PC-9 (cell line): ENCODE results near the gene PRCD. TPM values are rescaled to one million over a fixed set of nuclear protein-coding genes. Genes with fewer than 3 reads are reported as not detected.

Experiments used
- BruUV-seq: library from RNA; stranded (reverse); fragments of 400-500 nt; replicated peaks from 2 replicates; lab custom pipeline; 2021; lab: Mats Ljungman, UMichigan
- CTCF ChIA-PET: fragments of 300-600 bp; sonication (Branson Sonifier 250); formaldehyde crosslinking; loops from one replicate; lab custom pipeline; 2022; ENCODE audit warnings: antibody characterized with exemption; lab: Charles Lee
- POLR2A ChIA-PET: fragments of 300-600 bp; sonication (Branson Sonifier 250); formaldehyde crosslinking; loops from one replicate; lab custom pipeline; 2022; ENCODE audit warnings: antibody characterized with exemption; ENCODE audit not compliant: unreplicated experiment; lab: Charles Lee
- DNase-seq, 2 experiments: peaks; one replicate each; pipeline versions ENCODE4 v3.0.0 to v3.0.0-alpha.2; 2015 to 2022; ENCODE audit warnings: mixed read lengths in 1 of 2
- H2AFZ ChIP-seq: fragments of 200-600 bp; sonication (generic); 2 replicates; pipeline ENCODE4 v1.8.1; 2017; ENCODE audit warnings: antibody characterized with exemption
- H3F3A ChIP-seq: fragments of 200-600 bp; sonication (generic); 2 replicates; pipeline ENCODE4 v1.8.1; 2017; ENCODE audit warnings: antibody characterized with exemption, mild to moderate bottlenecking, low read depth; ENCODE audit not compliant: insufficient read depth
- H3K27ac ChIP-seq: fragments of 200-600 bp; sonication (generic); 2 replicates; pipeline ENCODE4 v1.6.1; 2016; ENCODE audit warnings: mixed run types
- H3K27me3 ChIP-seq: fragments of 200-600 bp; sonication (generic); 2 replicates; pipeline ENCODE4 v1.6.1; 2016; ENCODE audit warnings: low read depth, mixed run types; ENCODE audit not compliant: insufficient read depth
- H3K36me3 ChIP-seq: fragments of 200-600 bp; sonication (generic); 2 replicates; pipeline ENCODE4 v1.6.1; 2016; ENCODE audit warnings: low read depth, mixed run types
- H3K4me1 ChIP-seq: fragments of 200-600 bp; sonication (generic); replicated peaks from 2 replicates; pipeline ENCODE4 v1.6.1; 2016; ENCODE audit warnings: mixed run types; ENCODE audit not compliant: insufficient read depth
- H3K4me2 ChIP-seq: fragments of 200-600 bp; sonication (generic); 2 replicates; pipeline ENCODE4 v1.6.1; 2017; ENCODE audit warnings: mixed run types
- H3K4me3 ChIP-seq: fragments of 200-600 bp; sonication (generic); 2 replicates; pipeline ENCODE4 v1.6.1; 2016; ENCODE audit warnings: mixed run types
- H3K79me2 ChIP-seq: fragments of 200-600 bp; sonication (generic); 2 replicates; pipeline ENCODE4 v1.6.1; 2017; ENCODE audit warnings: low read depth, mixed run types
- H3K9me2 ChIP-seq: fragments of 200-600 bp; sonication (generic); 2 replicates; pipeline ENCODE4 v1.8.1; 2017; ENCODE audit warnings: mild to moderate bottlenecking; ENCODE audit not compliant: insufficient read depth
- H3K9me3 ChIP-seq: fragments of 200-600 bp; sonication (generic); 2 replicates; pipeline ENCODE4 v1.8.1; 2016; ENCODE audit warnings: low read depth; ENCODE audit not compliant: insufficient read depth
- H4K20me1 ChIP-seq: fragments of 200-600 bp; sonication (generic); 2 replicates; pipeline ENCODE4 v1.8.1; 2017; ENCODE audit not compliant: insufficient read depth
- EZH2 ChIP-seq: fragments of 200-600 bp; sonication (generic); IDR thresholded peaks from 2 replicates; pipeline ENCODE4 v1.8.0; 2017; ENCODE audit warnings: antibody characterized with exemption, low read depth
- intact Hi-C: fragments of 100-400 bp; cut with micrococcal nuclease; formaldehyde crosslinking; loops from one replicate; pipeline ENCODE4 v1.10.0; 2022; ENCODE audit not compliant: unreplicated experiment
- total RNA-seq: library from RNA; stranded (reverse); gene quantifications from 2 replicates; pipeline ENCODE4 v1.2.3, GENCODE V29; 2021
- TF ChIP-seq, protein P1 (sequence below): fragments of 200-600 bp; sonication (generic); conservative IDR thresholded peaks from 2 replicates; pipeline ENCODE4 v1.6.1; 2017; ENCODE audit warnings: mixed run types, antibody characterized with exemption, mild to moderate bottlenecking, moderate library complexity

The PRCD gene
- total RNA-seq, 1 experiment from 2014 or later: 2.7 TPM

DNA sequence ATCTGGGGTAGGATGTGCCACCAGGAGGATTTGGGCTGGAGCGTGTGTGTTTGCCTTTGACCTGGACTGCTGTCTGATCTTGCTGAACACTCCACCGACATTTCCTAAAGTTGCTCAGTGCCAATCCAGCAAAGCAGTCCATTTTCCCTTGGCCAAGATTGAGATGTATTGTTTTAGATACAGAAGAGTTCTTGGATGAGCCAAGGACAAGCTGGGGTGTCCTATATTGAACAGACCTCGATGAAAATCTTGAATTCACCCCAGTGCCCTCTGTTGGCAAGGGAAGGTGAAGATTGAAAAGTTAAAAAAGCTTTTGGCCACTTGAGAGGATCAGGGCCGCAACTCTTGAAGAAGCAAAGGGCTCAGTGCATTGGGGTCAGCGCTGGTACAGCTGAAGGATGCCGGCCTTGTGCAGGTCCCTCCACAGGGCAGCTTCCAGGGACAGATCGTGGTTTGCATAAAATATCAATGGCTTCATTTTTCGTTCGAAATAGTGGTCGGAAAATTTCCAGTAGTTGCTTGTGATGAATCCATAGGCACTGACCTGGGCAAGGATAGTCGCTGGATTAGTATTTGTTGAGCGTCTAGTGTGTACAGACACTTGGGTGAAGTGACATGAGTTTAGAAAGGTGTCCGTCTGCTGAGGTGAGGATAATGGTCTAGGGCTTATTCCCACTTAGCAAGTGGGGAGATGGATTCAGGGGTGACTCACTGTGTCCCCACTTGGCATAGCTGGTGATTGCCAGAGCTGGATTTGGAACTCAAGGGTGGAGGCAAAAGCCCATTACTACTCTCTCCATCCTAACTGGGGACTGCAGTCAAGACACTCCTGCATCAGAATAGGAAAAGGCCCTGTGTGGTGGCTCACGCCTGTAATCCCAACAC is 26.1 kb downstream of the PRCD start:
- H3K4me3 ChIP-seq: no peak overlapping the region
- TSS peak; percentile 29 for BruUV-seq
- no peak overlapping the region for H3K27ac ChIP-seq
- intact Hi-C loops: no loop called here
- H3K79me2 ChIP-seq: peaks cover 18% of the 10 kb centered on the region
- DNase-seq: no peak
- H3K9me2 ChIP-seq: no peaks in the 10 kb centered on the region
- no peak overlapping the region for H3K4me2 ChIP-seq
- peaks cover 31% of the 10 kb centered on the region for H4K20me1 ChIP-seq
- ChIA-PET POLR2A (interaction anchor here (0.6 to 0.7 kb wide), 3 partner anchors 58 to 91 kb away, joined by 3 to 6 read pairs (median 3); no protein-coding TSS in a partner anchor), CTCF (interaction anchor here (0.6 to 1.0 kb wide), 3 partner anchors 58 to 855 kb away, joined by 4 to 18 read pairs (median 4); no protein-coding TSS in a partner anchor)
- no peaks in the 10 kb centered on the region for H3K27me3 ChIP-seq
- TF ChIP-seq, protein P1, sequence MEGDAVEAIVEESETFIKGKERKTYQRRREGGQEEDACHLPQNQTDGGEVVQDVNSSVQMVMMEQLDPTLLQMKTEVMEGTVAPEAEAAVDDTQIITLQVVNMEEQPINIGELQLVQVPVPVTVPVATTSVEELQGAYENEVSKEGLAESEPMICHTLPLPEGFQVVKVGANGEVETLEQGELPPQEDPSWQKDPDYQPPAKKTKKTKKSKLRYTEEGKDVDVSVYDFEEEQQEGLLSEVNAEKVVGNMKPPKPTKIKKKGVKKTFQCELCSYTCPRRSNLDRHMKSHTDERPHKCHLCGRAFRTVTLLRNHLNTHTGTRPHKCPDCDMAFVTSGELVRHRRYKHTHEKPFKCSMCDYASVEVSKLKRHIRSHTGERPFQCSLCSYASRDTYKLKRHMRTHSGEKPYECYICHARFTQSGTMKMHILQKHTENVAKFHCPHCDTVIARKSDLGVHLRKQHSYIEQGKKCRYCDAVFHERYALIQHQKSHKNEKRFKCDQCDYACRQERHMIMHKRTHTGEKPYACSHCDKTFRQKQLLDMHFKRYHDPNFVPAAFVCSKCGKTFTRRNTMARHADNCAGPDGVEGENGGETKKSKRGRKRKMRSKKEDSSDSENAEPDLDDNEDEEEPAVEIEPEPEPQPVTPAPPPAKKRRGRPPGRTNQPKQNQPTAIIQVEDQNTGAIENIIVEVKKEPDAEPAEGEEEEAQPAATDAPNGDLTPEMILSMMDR: no peak
- TF ChIP-seq EZH2: no peak
- peaks cover 36% of the 10 kb centered on the region for H3F3A ChIP-seq
- H3K9me3 ChIP-seq: no peaks in the 10 kb centered on the region
- H2AFZ ChIP-seq: no peak overlapping the region
- H3K36me3 ChIP-seq: peaks cover 11% of the 10 kb centered on the region
- no peaks in the 10 kb centered on the region for H3K4me1 ChIP-seq

DNA sequence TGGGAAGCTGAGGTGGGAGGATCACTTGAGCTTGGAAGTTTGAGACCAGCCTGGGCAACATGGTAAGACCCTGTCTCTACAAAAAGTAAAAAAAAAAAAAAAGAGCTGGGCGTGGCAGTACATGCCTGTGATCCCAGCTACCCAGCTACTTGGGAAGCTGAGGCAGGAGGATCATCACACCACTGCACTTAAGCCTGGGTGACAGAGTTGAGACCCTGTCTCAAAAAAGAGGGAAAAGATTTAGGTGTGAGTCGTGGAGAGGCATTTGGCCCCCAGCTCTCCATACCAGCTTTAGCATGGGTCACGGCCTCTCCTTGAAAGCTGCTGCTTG is 26.7 kb downstream of the PRCD start:
- Histone ChIP-seq H3F3A (peaks cover 30% of the 10 kb centered on the region), H3K4me2 (no peak overlapping the region), H3K9me2 (no peaks in the 10 kb centered on the region), H3K4me3 (no peak overlapping the region), H3K9me3 (no peaks in the 10 kb centered on the region), H3K27ac (no peak overlapping the region), H3K36me3 (peaks cover 5% of the 10 kb centered on the region; the same call in 1 of the 2 replicates), H2AFZ (no peak overlapping the region), H3K27me3 (no peaks in the 10 kb centered on the region), H4K20me1 (peaks cover 25% of the 10 kb centered on the region), H3K79me2 (peaks cover 12% of the 10 kb centered on the region), H3K4me1 (no peaks in the 10 kb centered on the region)
- BruUV-seq: no TSS peak
- ChIA-PET POLR2A (interaction anchor here (0.6 to 0.7 kb wide), 3 partner anchors 58 to 65 kb away, joined by 3 to 6 read pairs (median 3); no protein-coding TSS in a partner anchor), CTCF (interaction anchor here (0.6 kb wide), 2 partner anchors 235 to 854 kb away, joined by 4 to 18 read pairs; no protein-coding TSS in a partner anchor)
- intact Hi-C loops: no loop called here
- DNase-seq: no peak
- TF ChIP-seq EZH2: no peak
- TF ChIP-seq, protein P1: no peak

DNA sequence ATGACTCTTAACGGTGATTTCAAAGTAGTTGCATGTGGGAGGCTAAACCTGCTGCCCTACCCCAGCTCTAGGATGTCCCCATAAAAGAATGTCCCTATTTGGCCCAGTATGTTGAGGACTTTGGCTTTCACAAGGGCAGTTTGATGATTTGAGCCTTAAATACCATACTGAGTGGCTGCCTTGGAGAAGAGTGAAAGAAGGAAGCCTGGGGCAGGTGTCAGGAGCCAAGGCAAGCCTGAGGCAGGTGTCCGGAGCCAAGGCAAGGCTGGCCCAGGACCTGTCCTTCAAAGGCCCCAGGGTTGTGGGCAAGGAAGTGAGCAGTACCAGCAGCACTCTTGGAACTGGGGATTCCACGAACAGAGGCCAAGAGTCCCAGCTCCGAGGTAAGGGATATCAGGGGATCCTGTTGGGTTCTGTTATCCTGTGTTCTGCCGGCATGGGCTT is 27.2 kb downstream of the PRCD start:
- intact Hi-C loops: no loop called here
- TF ChIP-seq, protein P1: no peak
- TF ChIP-seq EZH2: no peak
- Histone ChIP-seq H3K27me3 (no peaks in the 10 kb centered on the region), H2AFZ (no peak overlapping the region), H3K79me2 (peaks cover 7% of the 10 kb centered on the region), H3F3A (peaks cover 26% of the 10 kb centered on the region), H3K9me2 (no peaks in the 10 kb centered on the region), H3K9me3 (no peaks in the 10 kb centered on the region), H3K36me3 (peaks cover under 1% of the 10 kb centered on the region; the same call in 1 of the 2 replicates), H3K4me3 (no peak overlapping the region), H4K20me1 (peaks cover 21% of the 10 kb centered on the region), H3K4me2 (no peak overlapping the region), H3K27ac (no peak overlapping the region), H3K4me1 (no peaks in the 10 kb centered on the region)
- POLR2A ChIA-PET: interaction anchor here (0.5 to 0.7 kb wide), 3 partner anchors 13 to 63 kb away, joined by 3 to 7 read pairs (median 6); no protein-coding TSS in a partner anchor
- no peak for DNase-seq
- CTCF ChIA-PET: interaction anchor here (0.6 to 0.7 kb wide), 2 partner anchors 58 to 234 kb away, joined by 4 to 18 read pairs; no protein-coding TSS in a partner anchor
- no TSS peak for BruUV-seq
